Muscle layer of duodenum (tissue), 2 donors: ENCODE data around the gene CDH8.

Source experiments
- H3K27ac ChIP-seq: one replicate; pipeline ENCODE4 v1.7.0; 2013; ENCODE audit warnings: mild to moderate bottlenecking, low read length
- H3K27me3 ChIP-seq: one replicate; pipeline ENCODE4 v1.7.0; 2013; ENCODE audit warnings: low read depth, mild to moderate bottlenecking, control low read depth, low read length
- H3K36me3 ChIP-seq, 2 donors: one replicate each; pipeline ENCODE4 v1.7.0; 2013; ENCODE audit warnings: low read length in 2 of 2, control low read depth in 1 of 2, mild to moderate bottlenecking in 1 of 2; ENCODE audit not compliant: insufficient read depth in 2 of 2, control insufficient read depth in 1 of 2
- H3K4me1 ChIP-seq, 2 donors: one replicate each; pipeline ENCODE4 v1.7.0; 2013; ENCODE audit warnings: low read length in 2 of 2, mild to moderate bottlenecking in 2 of 2, control low read depth in 1 of 2, moderate library complexity in 1 of 2; ENCODE audit not compliant: insufficient read depth in 2 of 2, control insufficient read depth in 1 of 2
- H3K4me3 ChIP-seq, 2 donors: one replicate each; pipeline ENCODE4 v1.7.0; 2013; ENCODE audit warnings: low read length in 2 of 2, low read depth in 1 of 2, mild to moderate bottlenecking in 1 of 2
- H3K9me3 ChIP-seq, 2 donors: one replicate each; pipeline ENCODE4 v1.7.0; 2013; ENCODE audit warnings: low read length in 2 of 2, control low read depth in 1 of 2, mild to moderate bottlenecking in 1 of 2; ENCODE audit not compliant: control insufficient read depth in 1 of 2
- donor health status: healthy.

Gene CDH8

DNA sequence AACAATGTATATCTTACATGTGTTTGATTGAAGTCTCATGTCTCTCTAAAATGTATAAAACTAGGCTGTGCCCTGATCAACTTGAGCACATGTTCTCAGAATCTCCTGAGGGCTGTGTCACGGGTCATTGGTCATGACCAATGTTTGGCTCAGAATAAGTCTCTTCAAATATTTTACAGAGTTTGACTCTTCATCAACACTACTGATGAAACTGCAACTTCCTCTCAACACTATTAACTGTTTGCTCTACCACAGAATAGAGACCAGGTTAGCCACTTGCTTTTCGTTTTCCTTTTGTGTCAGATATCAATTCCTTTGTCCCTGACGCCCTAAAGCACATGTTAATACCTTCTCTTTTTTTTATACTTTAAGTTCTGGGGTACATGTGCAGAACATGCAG is 358.1 kb downstream of the CDH8 start:
- H3K27me3 ChIP-seq = no peaks in the 10 kb centered on the region
- H3K36me3 ChIP-seq = no peaks in the 10 kb centered on the region
- H3K4me1 ChIP-seq = no peaks in the 10 kb centered on the region
- H3K4me3 ChIP-seq = no peak overlapping the region
- H3K9me3 ChIP-seq = no peaks in the 10 kb centered on the region
- no peak overlapping the region for H3K27ac ChIP-seq

DNA sequence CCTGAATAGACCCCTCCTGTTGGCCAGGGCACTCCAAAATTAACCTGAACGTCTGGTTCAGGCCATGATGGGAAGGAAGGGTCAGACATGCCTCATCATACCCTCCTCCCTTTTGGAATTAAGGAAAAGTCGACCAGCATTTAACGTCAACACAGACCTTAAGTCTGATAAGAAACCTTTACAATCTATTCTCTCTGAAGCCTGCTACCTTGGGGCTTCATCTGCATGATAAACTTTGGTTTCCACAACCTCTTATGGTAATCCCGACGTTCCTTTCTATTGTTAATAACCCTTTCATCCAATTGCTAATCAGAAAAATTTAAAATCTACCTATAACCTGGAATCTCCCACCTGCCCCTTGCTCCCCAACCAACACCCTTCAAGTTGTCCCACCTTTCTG is 358.5 kb downstream of the CDH8 start:
- Histone ChIP-seq H3K4me3 (no peak overlapping the region), H3K27me3 (no peaks in the 10 kb centered on the region), H3K27ac (no peak overlapping the region), H3K36me3 (no peaks in the 10 kb centered on the region), H3K9me3 (no peaks in the 10 kb centered on the region), H3K4me1 (no peaks in the 10 kb centered on the region)

DNA sequence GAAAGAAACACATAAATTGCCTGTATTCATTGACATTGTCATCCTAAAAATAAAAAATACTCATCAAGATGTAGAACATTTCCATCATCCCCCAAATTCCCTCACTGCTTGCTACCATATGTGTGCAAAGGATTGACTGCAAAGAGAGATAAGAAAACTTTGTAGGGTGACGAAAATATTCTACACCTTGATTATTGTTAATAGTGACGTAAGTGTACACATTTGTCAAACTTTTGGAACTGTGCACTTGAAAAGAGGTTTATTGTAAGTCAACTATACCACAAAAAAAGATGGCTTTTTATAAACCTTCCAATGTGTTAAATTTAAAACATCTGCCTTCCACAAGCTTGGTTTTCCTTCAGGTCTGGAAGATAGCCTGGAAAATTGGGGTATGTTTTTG is 359.5 kb downstream of the CDH8 start:
- Histone ChIP-seq H3K27ac (no peak overlapping the region), H3K4me1 (no peaks in the 10 kb centered on the region), H3K4me3 (no peak overlapping the region), H3K36me3 (no peaks in the 10 kb centered on the region), H3K9me3 (no peaks in the 10 kb centered on the region), H3K27me3 (no peaks in the 10 kb centered on the region)

DNA sequence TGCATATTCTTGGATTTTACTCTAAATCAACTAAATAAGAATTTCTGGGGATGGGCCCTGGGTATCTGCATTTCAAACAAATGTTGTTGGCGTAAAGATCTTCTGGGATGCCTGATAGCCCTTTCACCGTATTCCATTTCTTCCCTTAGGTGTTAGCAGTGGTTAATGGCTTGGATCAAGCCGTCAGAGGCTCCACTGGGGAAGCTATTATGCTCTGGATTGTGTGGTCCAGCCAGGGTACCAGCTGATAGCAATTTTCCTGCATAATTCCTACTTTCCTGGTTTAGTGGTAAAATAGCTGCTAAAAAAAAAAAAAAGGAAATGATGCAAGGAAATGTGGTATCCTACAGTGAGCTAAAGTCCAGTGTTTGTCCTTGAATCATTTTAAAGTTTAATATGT is 365.1 kb downstream of the CDH8 start:
- Histone ChIP-seq H3K9me3 (no peaks in the 10 kb centered on the region), H3K27ac (no peak overlapping the region), H3K36me3 (no peaks in the 10 kb centered on the region), H3K27me3 (no peaks in the 10 kb centered on the region), H3K4me1 (no peaks in the 10 kb centered on the region), H3K4me3 (no peak overlapping the region)

DNA sequence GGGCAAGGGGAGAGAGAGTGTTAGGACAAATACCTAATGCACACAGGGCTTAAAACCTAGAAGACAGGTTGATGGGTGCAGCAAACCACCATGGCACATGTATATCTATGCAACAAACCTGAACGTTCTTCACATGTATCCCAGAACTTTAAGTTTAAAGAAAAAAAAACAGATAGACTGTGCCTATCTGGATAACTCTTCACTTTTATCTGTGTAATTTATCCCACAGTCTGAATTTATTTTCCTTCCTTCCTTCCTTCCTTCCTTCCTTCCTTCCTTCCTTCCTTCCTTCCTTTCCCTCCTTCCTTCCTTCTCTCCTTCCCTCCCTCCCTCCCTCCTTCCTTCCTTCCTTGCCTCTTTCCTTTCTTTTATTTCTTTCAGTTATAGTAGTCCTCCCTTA is 370.7 kb downstream of the CDH8 start:
- H3K9me3 ChIP-seq = no peaks in the 10 kb centered on the region
- no peaks in the 10 kb centered on the region for H3K4me1 ChIP-seq
- H3K36me3 ChIP-seq = no peaks in the 10 kb centered on the region
- H3K27me3 ChIP-seq = no peaks in the 10 kb centered on the region
- no peak overlapping the region for H3K27ac ChIP-seq
- no peak overlapping the region for H3K4me3 ChIP-seq

DNA sequence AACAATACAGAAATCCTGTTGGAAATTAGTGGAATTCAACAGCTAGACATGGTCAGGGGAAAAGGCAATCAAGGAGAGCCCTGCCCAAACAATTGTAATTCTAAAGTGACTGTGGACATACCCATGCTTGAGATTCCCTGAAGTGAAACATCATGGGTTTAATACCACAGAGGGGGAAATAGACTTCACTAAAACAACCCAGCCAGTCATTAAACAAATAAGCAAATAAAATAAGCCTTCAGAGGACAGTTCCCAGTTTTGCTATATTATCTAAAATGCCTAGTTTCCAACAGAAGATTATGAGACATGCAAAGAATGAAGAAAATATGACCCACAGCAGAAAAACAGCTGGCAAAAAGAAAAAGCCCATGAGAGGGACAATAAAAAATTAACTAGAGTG is 376.3 kb downstream of the CDH8 start:
- Histone ChIP-seq H3K4me1 (no peaks in the 10 kb centered on the region), H3K36me3 (no peaks in the 10 kb centered on the region)

DNA sequence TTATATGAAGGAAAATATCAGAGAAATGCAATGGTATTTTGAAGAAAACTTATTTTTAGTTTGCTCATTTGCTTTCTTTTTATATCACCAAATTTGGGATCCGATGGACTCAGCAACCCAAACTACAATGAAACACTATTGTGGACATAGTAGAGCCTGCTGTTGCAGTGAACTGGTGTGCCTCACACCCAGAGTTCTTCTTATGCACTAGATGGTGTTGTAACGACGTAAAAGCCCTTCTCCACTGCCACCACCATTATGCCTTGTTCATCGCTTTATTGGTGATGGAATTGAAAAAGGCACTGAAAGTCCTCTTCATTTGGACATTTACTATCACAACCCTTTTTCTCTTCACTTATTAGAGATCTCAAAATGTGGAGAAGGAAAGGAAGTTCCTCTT is 381.3 kb downstream of the CDH8 start:
- Histone ChIP-seq H3K36me3 (no peaks in the 10 kb centered on the region), H3K27ac (no peak overlapping the region), H3K4me1 (no peaks in the 10 kb centered on the region), H3K27me3 (no peaks in the 10 kb centered on the region), H3K9me3 (peaks cover 0 to 3% of the 10 kb centered on the region in 2 donors), H3K4me3 (no peak overlapping the region)

More for the DNA sequence above, 376.3 kb downstream of the CDH8 start:
- Histone ChIP-seq H3K4me3 (no peak overlapping the region), H3K27ac (no peak overlapping the region), H3K27me3 (no peaks in the 10 kb centered on the region), H3K9me3 (peaks cover 0 to 3% of the 10 kb centered on the region in 2 donors)

DNA sequence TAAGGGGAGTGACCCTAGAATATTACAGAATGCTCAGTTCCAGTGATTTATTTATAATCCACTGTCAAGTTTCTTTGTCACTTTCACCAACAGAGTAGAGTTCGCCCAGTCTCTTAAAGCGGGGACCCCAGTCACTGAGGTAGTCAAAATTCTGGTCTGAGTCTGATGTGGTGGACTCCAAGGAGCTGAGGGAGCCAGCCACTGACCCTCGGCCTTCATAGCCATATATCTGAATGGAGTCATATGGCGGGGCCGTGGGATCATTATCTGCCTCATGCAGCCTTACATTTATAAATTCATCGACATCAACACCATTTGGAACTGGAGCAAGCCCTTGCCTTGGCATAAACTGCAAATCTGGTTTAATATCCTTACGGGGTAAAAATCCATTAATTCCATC is 382.7 kb downstream of the CDH8 start:
- H3K36me3 ChIP-seq = no peaks in the 10 kb centered on the region
- H3K27me3 ChIP-seq = no peaks in the 10 kb centered on the region
- H3K27ac ChIP-seq = no peak overlapping the region
- H3K9me3 ChIP-seq = peaks cover 0 to 3% of the 10 kb centered on the region in 2 donors
- H3K4me1 ChIP-seq = no peaks in the 10 kb centered on the region
- no peak overlapping the region for H3K4me3 ChIP-seq

DNA sequence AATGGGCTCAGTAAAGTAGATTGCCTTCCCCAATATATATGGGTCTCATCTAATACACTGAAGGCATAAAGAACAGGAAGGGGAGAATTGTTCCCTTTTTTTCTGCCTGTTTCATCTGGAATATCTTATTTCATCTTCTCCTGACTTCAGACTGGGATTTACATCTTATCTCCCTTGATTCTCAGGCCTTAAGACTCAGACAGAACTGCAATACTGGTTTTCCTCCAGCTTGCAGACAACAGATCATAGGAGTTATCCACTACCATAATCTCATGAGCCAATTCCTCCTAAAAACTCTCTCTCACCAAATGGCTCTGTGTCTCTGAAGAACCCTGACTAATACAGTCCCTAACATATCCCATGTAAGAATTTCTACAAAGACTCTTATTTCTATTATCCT is 390.7 kb downstream of the CDH8 start:
- H3K36me3 ChIP-seq = no peaks in the 10 kb centered on the region
- H3K27ac ChIP-seq = no peak overlapping the region
- H3K27me3 ChIP-seq = no peaks in the 10 kb centered on the region
- H3K4me1 ChIP-seq = no peaks in the 10 kb centered on the region
- H3K9me3 ChIP-seq = no peaks in the 10 kb centered on the region
- no peak overlapping the region for H3K4me3 ChIP-seq

DNA sequence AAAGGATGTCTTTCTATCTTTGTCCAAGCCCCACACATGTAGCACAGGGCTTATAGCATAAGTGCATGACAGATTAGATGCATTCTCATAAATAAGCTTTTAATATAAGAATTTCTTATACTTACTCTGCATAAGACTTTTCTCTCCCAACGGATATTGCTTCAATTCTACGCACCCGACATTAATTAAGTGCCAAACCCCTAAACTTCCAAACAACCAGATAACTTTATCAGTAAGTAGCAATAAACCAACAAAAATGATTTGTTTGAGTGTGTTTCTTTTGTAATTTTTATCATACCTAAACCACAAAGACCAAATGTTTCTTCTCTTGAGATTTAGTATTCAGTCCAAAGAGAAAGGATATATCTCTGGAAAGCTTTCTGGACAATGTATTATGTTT is 391.5 kb downstream of the CDH8 start:
- Histone ChIP-seq H3K4me3 (no peak overlapping the region), H3K27ac (no peak overlapping the region), H3K36me3 (no peaks in the 10 kb centered on the region), H3K4me1 (no peaks in the 10 kb centered on the region), H3K27me3 (no peaks in the 10 kb centered on the region), H3K9me3 (no peaks in the 10 kb centered on the region)

DNA sequence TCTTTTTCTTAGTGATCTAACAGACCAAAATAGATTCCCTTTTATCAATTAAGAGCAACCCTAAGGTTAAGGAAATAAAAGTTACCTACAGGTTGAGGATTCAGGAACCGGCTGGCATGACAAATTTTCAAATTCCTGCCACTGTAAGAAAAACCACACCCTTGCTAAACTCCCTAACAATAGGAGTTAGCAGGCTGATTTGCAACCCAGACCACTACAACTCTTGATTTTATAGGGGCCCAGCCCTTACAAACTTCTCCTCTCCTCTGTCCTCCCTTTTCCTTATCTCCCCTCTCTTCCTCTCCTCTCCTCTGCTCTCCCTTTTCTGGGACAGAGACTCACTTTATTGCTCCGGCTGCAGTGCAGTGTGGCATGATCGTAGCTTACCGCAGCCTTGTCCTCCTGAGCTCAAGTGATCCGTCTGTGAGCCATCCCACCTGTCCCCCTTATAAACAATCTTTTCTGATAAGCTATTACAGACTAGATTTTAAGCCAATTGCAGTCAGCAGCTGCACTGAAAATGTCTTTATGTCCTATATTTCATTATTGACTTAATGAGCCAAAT is 418.9 kb downstream of the CDH8 start:
- H3K36me3 ChIP-seq = no peaks in the 10 kb centered on the region
- H3K4me1 ChIP-seq = no peaks in the 10 kb centered on the region
- H3K27me3 ChIP-seq = no peaks in the 10 kb centered on the region
- H3K9me3 ChIP-seq = no peaks in the 10 kb centered on the region
- no peak overlapping the region for H3K27ac ChIP-seq
- H3K4me3 ChIP-seq = no peak overlapping the region

DNA sequence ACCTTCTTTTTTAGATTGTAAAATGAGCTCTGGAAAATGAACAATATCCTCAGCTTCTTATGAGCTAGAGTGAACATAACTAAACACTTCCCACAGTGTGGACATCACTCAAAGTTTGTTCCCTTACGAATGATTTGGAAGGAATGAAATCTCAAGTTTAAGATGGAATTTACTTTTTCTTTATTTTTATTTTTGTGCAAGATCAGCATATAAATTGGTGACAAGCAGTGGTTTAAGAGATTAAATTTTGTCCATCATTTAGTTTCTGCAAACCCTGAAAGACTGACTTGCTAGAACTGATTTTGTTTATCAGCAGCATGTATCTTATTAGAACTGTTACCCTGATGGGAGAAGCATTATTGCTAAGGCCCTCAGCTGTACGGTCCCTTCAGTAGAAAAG is 420.1 kb downstream of the CDH8 start:
- H3K9me3 ChIP-seq = no peaks in the 10 kb centered on the region
- no peak overlapping the region for H3K27ac ChIP-seq
- H3K36me3 ChIP-seq = no peaks in the 10 kb centered on the region
- no peak overlapping the region for H3K4me3 ChIP-seq
- H3K4me1 ChIP-seq = no peaks in the 10 kb centered on the region
- no peaks in the 10 kb centered on the region for H3K27me3 ChIP-seq
